Parathyroid adenoma (tissue), 2 donors: Measurements from ENCODE around the gene TTLL10.

Source experiments
- H2AFZ ChIP-seq: fragments of 300-600 bp; sonication (generic); one replicate; pipeline ENCODE4 v1.7.0; 2017; ENCODE audit warnings: antibody characterized with exemption, mild to moderate bottlenecking
- H3K27ac ChIP-seq: fragments of 300-600 bp; sonication (generic); one replicate; pipeline ENCODE4 v1.7.0; 2017
- H3K27me3 ChIP-seq: fragments of 300-600 bp; sonication (generic); one replicate; pipeline ENCODE4 v1.7.0; 2017; ENCODE audit warnings: low read length; ENCODE audit not compliant: control insufficient read depth, insufficient read depth
- H3K36me3 ChIP-seq: fragments of 300-600 bp; sonication (generic); one replicate; pipeline ENCODE4 v1.7.0; 2017; ENCODE audit warnings: low read length; ENCODE audit not compliant: control insufficient read depth, insufficient read depth
- H3K4me1 ChIP-seq: fragments of 300-600 bp; sonication (generic); one replicate; pipeline ENCODE4 v1.7.0; 2017; ENCODE audit warnings: control low read depth
- H3K4me2 ChIP-seq: fragments of 300-600 bp; sonication (generic); one replicate; pipeline ENCODE4 v1.7.0; 2017; ENCODE audit warnings: low read length
- H3K4me3 ChIP-seq: fragments of 300-600 bp; sonication (generic); one replicate; pipeline ENCODE4 v1.7.0; 2017; ENCODE audit warnings: low read depth, low read length
- H3K79me2 ChIP-seq: fragments of 300-600 bp; sonication (generic); one replicate; pipeline ENCODE4 v1.7.0; 2017; ENCODE audit warnings: control low read depth
- H3K9ac ChIP-seq: fragments of 300-600 bp; sonication (generic); one replicate; pipeline ENCODE4 v1.7.0; 2017; ENCODE audit warnings: mild to moderate bottlenecking
- H3K9me3 ChIP-seq: fragments of 300-600 bp; sonication (generic); one replicate; pipeline ENCODE4 v1.7.0; 2017; ENCODE audit warnings: low read length; ENCODE audit not compliant: control insufficient read depth
- TF ChIP-seq, protein P1 (sequence below): fragments of 300-600 bp; sonication (generic); IDR thresholded peaks from one replicate; pipeline ENCODE4 v1.7.0; 2017; ENCODE audit warnings: antibody characterized with exemption, mild to moderate bottlenecking
- donor health status: primary hyperparathyroidism.

TTLL10 gene

GRCh38 chr1:1197188-1197500, 23.5 kb downstream of the TTLL10 start:
- H3K4me2 ChIP-seq, result no peak overlapping the region
- no peak overlapping the region for H2AFZ ChIP-seq
- no peaks in the 10 kb centered on the region for H3K27me3 ChIP-seq
- no peaks in the 10 kb centered on the region for H3K36me3 ChIP-seq
- no peak overlapping the region for H3K27ac ChIP-seq
- no peak overlapping the region for H3K4me3 ChIP-seq
- H3K79me2 ChIP-seq, result no peaks in the 10 kb centered on the region
- H3K9ac ChIP-seq, result no peak overlapping the region
- no peaks in the 10 kb centered on the region for H3K9me3 ChIP-seq
- H3K4me1 ChIP-seq, result no peaks in the 10 kb centered on the region
- TF ChIP-seq, protein P1, sequence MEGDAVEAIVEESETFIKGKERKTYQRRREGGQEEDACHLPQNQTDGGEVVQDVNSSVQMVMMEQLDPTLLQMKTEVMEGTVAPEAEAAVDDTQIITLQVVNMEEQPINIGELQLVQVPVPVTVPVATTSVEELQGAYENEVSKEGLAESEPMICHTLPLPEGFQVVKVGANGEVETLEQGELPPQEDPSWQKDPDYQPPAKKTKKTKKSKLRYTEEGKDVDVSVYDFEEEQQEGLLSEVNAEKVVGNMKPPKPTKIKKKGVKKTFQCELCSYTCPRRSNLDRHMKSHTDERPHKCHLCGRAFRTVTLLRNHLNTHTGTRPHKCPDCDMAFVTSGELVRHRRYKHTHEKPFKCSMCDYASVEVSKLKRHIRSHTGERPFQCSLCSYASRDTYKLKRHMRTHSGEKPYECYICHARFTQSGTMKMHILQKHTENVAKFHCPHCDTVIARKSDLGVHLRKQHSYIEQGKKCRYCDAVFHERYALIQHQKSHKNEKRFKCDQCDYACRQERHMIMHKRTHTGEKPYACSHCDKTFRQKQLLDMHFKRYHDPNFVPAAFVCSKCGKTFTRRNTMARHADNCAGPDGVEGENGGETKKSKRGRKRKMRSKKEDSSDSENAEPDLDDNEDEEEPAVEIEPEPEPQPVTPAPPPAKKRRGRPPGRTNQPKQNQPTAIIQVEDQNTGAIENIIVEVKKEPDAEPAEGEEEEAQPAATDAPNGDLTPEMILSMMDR, result no peak

DNA sequence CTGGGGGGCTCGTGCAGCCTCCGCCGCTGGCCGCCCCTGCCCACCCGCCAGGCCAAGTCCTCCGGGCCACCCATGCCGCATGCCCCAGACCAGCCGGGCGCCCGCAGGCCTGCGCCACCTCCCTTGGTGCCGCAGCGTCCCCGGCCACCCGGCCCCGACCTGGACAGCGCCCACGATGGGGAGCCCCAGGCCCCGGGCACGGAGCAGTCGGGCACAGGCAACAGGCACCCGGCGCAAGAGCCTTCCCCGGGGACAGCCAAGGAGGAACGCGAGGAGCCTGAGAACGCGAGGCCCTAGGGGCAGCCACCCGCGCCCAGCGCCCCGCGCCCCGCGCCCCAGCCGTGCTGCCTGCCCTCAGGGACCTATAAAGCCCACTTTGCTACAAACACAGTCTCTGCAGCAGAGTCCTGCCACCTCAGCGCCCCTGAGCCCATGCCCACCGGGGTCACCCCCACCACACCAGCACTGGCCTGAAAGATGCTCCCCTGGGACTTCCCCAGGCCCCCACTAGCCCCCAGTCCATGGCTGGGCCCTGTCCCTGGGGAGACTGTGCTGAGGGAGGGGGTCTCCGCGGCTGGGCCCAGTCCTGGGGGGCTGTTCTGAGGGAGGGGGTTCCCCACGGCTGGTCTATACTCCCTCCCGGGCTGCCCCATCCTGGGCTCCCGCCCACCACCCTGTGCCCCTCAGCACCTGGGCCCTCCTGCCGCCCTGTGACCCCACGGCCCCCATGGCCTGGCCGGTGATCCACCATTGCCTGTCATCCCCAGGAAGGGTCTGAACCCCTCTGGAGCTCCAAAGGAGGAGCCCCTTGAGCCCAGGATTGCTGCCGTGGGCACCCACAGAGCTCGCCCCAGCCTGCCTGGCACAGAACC, 24.1 kb downstream of the TTLL10 start:
- Histone ChIP-seq H3K79me2 (no peaks in the 10 kb centered on the region), H3K4me2 (no peak overlapping the region), H3K4me1 (no peaks in the 10 kb centered on the region), H3K27me3 (no peaks in the 10 kb centered on the region), H2AFZ (no peak overlapping the region), H3K36me3 (no peaks in the 10 kb centered on the region), H3K9me3 (no peaks in the 10 kb centered on the region), H3K9ac (no peak overlapping the region), H3K4me3 (no peak overlapping the region), H3K27ac (no peak overlapping the region)
- TF ChIP-seq, protein P1, result no peak

DNA sequence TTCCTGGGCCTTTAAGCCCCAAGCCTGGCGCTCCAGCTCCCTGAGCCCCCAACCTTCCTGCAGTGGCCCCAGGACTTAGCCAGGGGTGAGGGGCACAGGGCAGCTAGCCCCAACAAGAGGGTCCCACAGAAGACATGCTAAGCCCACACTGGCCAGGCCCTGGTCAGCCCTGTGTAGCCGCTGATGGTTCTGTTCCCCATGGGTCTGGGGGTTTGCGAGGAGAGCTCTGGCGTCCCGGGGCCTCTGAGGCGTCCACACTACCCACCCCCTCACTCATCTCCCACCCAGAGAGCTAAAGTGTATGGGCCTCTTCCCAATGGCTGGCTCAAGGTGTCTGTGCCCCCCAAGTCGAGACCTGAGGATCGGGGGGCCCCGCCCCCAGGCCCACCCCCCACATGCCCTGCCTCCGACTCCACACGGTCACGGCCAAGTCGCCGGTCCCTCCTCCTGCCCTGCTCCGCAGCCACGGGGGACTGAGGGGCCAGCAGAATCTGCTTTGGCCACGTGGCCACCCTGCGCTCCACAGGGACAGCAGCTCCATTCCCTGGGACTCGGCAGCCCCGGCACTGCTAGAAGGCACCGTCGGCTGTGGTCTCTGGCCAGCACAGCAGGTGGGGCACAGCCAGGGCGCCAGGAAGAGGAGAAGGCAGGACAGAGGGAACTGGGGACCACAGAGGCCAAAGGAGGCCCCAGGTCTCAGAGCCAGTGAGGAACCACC, 24.9 kb downstream of the TTLL10 start:
- no peak overlapping the region for H3K9ac ChIP-seq
- TF ChIP-seq, protein P1, result no peak

DNA sequence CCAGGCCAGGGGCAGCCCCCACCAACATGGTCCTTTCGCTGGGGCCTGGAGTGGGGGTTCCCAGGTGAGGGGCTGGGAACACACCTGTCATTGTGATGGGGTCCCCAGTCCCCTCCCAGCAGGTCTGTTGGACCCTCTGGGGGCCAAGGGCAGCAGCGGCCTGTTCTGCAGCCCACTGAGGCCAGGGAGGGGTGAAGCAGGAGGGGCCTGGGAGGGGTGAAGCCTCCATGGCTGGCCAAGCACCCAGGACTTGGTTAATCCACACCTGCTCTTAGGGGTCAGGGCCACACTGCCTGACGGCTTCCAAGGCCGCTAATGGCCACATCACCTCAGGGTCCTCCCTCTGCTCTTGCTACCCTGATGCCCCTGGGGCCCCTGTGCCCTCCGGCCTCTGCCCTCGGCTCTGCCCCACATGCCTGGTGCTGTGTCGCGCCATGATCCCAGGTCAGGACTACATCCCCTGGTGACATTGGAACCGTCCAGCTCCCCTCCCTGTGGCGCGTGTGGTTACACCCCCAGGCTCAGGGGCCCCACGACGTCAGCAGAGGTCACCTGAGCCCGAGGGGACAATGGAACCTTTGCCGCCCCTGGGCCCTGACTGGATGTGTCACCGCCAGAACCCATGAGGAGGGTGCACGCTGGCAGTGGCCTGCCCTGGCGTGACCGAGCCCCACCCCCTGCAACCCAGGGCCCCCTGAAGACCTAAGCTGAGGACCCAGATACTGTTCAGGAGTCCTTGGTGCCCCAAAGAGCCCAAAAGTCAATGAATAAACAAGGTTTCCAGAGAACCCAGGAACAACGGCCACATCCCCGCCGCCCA, 25.7 kb downstream of the TTLL10 start:
- no peak overlapping the region for H3K4me3 ChIP-seq
- H3K9me3 ChIP-seq, result no peaks in the 10 kb centered on the region
- TF ChIP-seq, protein P1, result no peak
- no peak overlapping the region for H3K9ac ChIP-seq
- no peaks in the 10 kb centered on the region for H3K4me1 ChIP-seq
- no peak overlapping the region for H3K27ac ChIP-seq
- no peaks in the 10 kb centered on the region for H3K36me3 ChIP-seq
- no peaks in the 10 kb centered on the region for H3K27me3 ChIP-seq
- H3K79me2 ChIP-seq, result no peaks in the 10 kb centered on the region
- no peak overlapping the region for H3K4me2 ChIP-seq
- H2AFZ ChIP-seq, result no peak overlapping the region

More for the DNA sequence above, 24.9 kb downstream of the TTLL10 start:
- H3K27ac ChIP-seq, result no peak overlapping the region
- no peaks in the 10 kb centered on the region for H3K36me3 ChIP-seq
- no peak overlapping the region for H2AFZ ChIP-seq
- no peaks in the 10 kb centered on the region for H3K27me3 ChIP-seq
- H3K4me3 ChIP-seq, result no peak overlapping the region
- H3K79me2 ChIP-seq, result no peaks in the 10 kb centered on the region
- H3K4me2 ChIP-seq, result no peak overlapping the region
- no peaks in the 10 kb centered on the region for H3K4me1 ChIP-seq
- no peaks in the 10 kb centered on the region for H3K9me3 ChIP-seq
